Measurements from ENCODE around the gene MB21D2. TPM values are rescaled to one million over a fixed set of nuclear protein-coding genes. Genes with fewer than 3 reads are reported as not detected.
"Not testable (repeated sequence)": the region's sequence is repeated elsewhere in the genome, so short reads cannot be mapped to it uniquely, and the experiment has no call there.

The MB21D2 gene
- total RNA-seq, 8 experiments from 2014 or later: 1.6 to 25.3 (median 17.0) TPM

DNA sequence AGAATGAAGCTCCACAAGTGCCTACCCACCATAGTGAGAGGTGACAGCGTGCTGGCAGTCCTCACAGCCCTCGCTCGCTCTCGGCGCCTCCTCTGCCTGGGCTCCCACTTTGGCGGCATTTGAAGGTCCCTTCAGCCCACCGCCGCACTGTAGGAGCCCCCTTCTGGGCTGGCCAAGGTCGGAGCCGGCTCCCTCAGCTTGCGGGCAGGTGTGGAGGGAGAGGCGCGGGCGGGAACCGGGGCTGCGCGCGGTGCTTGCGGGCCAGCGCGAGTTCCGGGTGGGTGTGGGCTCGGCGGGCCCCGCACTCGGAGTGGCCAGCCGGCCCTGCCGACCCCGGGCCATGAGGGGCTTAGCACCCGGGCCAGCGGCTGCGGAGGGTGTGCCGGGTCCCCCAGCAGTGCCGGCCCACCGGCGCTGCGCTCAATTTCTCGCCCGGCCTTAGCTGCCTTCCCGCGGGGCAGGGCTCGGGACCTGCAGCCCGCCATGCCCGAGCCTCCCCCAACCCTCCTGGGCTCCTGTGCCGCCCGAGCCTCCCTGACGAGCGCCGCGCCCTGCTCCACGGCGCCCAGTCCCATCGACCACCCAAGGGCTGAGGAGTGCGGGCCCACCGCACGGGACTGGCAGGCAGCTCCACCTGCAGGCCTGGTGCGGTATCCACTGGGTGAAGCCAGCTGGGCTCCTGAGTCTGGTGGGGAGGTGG, 128.7 kb downstream of the MB21D2 start:
- H3K27ac ChIP-seq; H3K4me3 ChIP-seq; H3K4me1 ChIP-seq (replicated peaks in 1 of 2); ATAC-seq (replicated peaks in 6 of 8): not testable (repeated sequence)
- in situ Hi-C loops (cut with MboI; ENCODE audit: low pct_unique_long_range_greater_than_20kb in 2 of 9, low sequenced_read_pairs in 9 of 9, unreplicated experiment in 9 of 9): loop anchor here in 2 of 9 experiments (25.0 kb wide), 2 partner anchors 227 to 327 kb away; no protein-coding TSS in a partner anchor
- WGBS, 10 experiments: 93 to 100% (median 100%) methylated on average over 1 to 14 of the region's 57 CpGs; no CpG with 5 or more reads in 7 of the 10 experiments

DNA sequence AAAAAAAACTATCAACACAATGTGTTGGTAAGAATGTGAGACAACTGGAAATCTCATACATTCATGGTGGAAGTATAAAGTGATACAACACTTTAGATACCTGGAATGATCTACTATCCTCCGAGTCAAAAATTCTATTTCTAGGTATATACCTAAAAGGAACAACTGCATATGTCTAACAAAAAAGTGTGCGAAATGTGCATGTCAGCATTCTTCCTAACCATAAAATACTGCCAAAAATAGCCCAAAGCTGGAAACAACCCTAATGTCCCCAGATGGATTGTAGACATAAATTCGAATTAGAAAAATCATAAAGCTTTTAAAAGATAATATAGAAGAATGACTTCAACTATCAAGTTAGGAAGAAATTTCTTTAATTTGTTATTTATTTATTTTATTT, 139.1 kb downstream of the MB21D2 start:
- 36 to 90% (median 74%) methylated on average over 1 to 3 of the region's 3 CpGs for WGBS, 10 experiments

DNA sequence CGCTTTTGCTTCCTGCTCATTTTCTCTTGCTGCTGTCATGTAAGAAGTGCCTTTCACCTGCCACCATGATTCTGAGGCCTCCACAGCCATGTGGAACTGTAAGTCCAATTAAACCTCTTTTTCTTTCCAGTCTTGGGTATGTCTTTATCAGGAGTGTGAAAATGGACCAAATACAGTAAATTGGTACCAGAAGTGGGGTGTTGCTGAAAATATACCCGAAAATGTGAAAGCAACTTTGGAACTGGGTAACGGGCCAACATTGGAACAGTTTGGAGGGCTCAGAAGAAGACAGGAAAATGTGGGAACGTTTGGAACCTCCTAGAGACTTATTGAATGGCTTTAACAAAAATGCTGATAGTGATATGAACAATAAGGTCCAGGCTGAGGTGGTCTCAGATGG, 143.3 kb downstream of the MB21D2 start:
- not testable (repeated sequence) for H3K4me1 ChIP-seq (replicated peaks in 1 of 2); H3K27ac ChIP-seq; H3K4me3 ChIP-seq; ATAC-seq (replicated peaks in 6 of 8)
- in situ Hi-C loops (cut with MboI; ENCODE audit: low pct_unique_long_range_greater_than_20kb in 2 of 9, low sequenced_read_pairs in 9 of 9, unreplicated experiment in 9 of 9): loop anchor here in 2 of 9 experiments (10.0 to 25.0 kb wide), 2 partner anchors 210 to 312 kb away; no protein-coding TSS in a partner anchor
- WGBS, 10 experiments: 0 to 100% (median 58%) methylated on average over 1 to 4 of the region's 4 CpGs; no CpG with 5 or more reads in 2 of the 10 experiments

More for the DNA sequence above, 139.1 kb downstream of the MB21D2 start:
- Histone ChIP-seq H3K4me3 (no peak overlapping the region), H3K4me1 (replicated peaks in 1 of 2) (no peaks in the 10 kb centered on the region), H3K27ac (no peak overlapping the region)
- no peak for ATAC-seq (replicated peaks in 6 of 8)
- in situ Hi-C loops (cut with MboI; ENCODE audit: low pct_unique_long_range_greater_than_20kb in 2 of 9, low sequenced_read_pairs in 9 of 9, unreplicated experiment in 9 of 9): loop anchor here in 3 of 9 experiments (10.0 to 25.0 kb wide), 3 partner anchors 214 to 316 kb away; no protein-coding TSS in a partner anchor

DNA sequence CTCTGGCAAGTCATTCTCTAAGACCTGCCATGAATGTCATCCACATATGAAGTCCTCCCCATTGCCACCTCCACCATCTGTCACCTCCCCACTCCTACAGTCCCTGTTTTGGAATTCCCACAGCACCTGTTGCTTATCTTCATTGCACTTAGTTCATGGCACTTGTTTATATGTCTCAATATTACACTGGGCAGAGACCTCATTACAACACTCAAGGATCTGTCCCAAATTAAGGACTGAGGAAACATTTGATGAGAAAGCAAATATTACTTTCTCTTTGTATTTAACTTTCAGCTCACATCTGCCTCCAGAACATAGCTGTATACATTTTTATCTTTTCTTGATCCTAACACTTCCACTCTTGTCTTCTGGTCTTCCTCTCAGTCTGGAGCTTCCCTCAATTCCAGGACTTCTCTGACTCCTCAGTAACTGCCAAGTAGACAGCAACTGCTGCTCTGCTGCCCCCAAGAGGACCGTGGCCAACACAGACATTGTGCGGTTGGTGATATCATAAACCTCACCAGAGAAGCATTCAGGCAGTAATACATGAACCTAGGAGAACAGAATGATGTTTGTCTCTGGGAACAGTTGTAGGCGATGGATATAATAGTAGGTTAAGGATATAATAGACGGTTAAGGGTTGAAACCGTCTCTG, 145.3 kb downstream of the MB21D2 start:
- Histone ChIP-seq H3K4me3 (no peak overlapping the region), H3K27ac (no peak overlapping the region), H3K4me1 (replicated peaks in 1 of 2) (no peaks in the 10 kb centered on the region)
- in situ Hi-C loops (cut with MboI; ENCODE audit: low pct_unique_long_range_greater_than_20kb in 2 of 9, low sequenced_read_pairs in 9 of 9, unreplicated experiment in 9 of 9): loop anchor here in 2 of 9 experiments (10.0 to 25.0 kb wide), 2 partner anchors 208 to 310 kb away; no protein-coding TSS in a partner anchor
- peak in 4 of 8 experiments; percentile 52 to 100 (median 100) for ATAC-seq (replicated peaks in 6 of 8)
- 0 to 80% (median 46%) methylated on average over 1 to 5 of the region's 5 CpGs for WGBS, 10 experiments

DNA sequence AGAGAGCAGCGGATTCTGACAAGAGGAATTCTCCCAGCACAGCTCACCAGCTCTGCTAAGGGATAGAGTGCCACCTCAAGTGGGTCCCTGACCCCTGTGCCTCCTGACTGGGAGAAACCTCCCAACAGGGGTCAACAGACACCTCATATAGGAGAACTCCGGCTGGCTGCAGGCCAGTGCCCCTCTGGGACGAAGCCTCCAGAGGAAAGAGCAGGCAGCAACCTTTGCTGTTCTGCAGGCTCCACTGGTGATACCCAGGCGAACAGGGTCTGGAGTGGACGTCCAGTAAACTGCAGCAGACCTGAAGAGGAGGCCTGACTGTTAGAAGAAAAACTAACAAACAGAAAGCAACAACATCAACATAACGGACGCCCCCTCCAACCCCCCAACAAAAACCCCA, 159.0 kb downstream of the MB21D2 start:
- Histone ChIP-seq H3K27ac (no peak overlapping the region), H3K4me3 (no peak overlapping the region), H3K4me1 (replicated peaks in 1 of 2) (no peaks in the 10 kb centered on the region)
- WGBS, 10 experiments: 21 to 100% (median 72%) methylated on average over 2 to 6 of the region's 7 CpGs; no CpG with 5 or more reads in 3 of the 10 experiments
- no peak for ATAC-seq (replicated peaks in 6 of 8)
- in situ Hi-C loops (cut with MboI; ENCODE audit: low pct_unique_long_range_greater_than_20kb in 2 of 9, low sequenced_read_pairs in 9 of 9, unreplicated experiment in 9 of 9): loop anchor here in 2 of 9 experiments (25.0 kb wide), 1 partner anchor 296 kb away; no protein-coding TSS in a partner anchor

DNA sequence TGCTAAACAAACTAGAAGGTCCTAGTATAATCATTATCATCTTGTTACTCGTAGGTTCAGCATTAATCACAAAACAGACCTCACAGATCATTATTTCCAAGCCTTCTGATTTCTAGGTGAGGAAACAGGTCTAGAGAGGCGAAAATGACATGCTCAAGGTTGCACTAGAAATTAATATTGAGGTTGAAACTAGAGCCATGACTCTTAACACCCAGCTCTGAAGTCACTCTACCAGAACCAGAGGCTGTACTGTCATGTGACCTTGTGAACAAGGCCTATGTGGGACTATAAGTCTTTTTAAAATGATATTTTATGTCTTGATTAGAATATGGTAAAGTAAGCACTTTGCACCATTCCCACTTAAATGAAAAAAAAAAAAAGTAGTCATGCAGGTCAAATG, 166.5 kb downstream of the MB21D2 start:
- in situ Hi-C loops (cut with MboI; ENCODE audit: low pct_unique_long_range_greater_than_20kb in 2 of 9, low sequenced_read_pairs in 9 of 9, unreplicated experiment in 9 of 9): loop anchor here in 2 of 9 experiments (25.0 kb wide), 1 partner anchor 289 kb away; no protein-coding TSS in a partner anchor
- Histone ChIP-seq H3K4me3 (no peak overlapping the region), H3K27ac (no peak overlapping the region), H3K4me1 (replicated peaks in 1 of 2) (no peaks in the 10 kb centered on the region)
- ATAC-seq (replicated peaks in 6 of 8): no peak
- 0 to 93% (median 50%) methylated on average over 1 to 2 of the region's 2 CpGs; no CpG with 5 or more reads in 3 of the 10 experiments for WGBS, 10 experiments

DNA sequence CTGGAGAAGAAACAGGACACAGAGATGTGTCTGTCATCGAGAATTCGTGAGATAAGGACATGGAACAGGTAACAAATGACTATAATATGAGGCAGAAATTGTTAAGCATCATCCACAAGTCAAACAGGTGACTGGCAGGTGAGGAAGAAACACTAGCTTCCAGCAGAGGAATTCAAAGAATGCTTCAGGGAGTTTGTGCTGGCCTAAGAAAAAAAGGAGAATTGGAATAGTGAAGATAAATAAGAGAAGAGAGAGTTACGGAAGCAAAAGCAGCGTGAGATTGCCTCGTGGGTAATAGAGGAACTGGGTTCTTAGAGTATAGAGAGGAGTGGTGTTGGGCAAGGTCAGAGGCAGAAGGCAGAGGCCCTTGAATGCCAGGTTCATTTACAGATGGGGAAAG, 167.5 kb downstream of the MB21D2 start:
- Histone ChIP-seq H3K27ac (no peak overlapping the region), H3K4me3 (no peak overlapping the region), H3K4me1 (replicated peaks in 1 of 2) (no peaks in the 10 kb centered on the region)
- in situ Hi-C loops (cut with MboI; ENCODE audit: low pct_unique_long_range_greater_than_20kb in 2 of 9, low sequenced_read_pairs in 9 of 9, unreplicated experiment in 9 of 9): loop anchor here in 2 of 9 experiments (25.0 kb wide), 1 partner anchor 288 kb away; no protein-coding TSS in a partner anchor
- 20 to 94% (median 65%) methylated on average over 1 to 5 of the region's 5 CpGs for WGBS, 10 experiments
- no peak for ATAC-seq (replicated peaks in 6 of 8)

DNA sequence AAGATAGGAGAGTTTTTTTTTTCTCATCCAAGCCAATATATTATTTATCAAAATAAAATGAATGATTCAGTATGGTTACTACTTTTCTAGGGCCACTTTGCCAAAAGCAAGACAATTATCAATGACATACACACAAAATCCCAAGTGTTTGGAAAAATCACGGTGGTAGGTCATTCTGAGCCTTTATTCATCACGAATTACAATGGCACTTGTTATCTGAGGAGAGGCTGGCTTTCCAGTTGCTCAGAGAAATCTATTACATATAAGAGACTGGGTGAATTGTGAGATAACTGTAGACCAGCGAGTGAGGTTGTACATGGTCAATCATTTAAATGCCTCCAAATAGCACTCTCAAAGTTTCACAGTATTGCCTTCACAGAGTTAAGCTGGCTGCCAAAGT, 169.9 kb downstream of the MB21D2 start:
- in situ Hi-C loops (cut with MboI; ENCODE audit: low pct_unique_long_range_greater_than_20kb in 2 of 9, low sequenced_read_pairs in 9 of 9, unreplicated experiment in 9 of 9): no loop called here
- no peak overlapping the region for H3K27ac ChIP-seq
- no peaks in the 10 kb centered on the region for H3K4me1 ChIP-seq (replicated peaks in 1 of 2)
- ATAC-seq (replicated peaks in 6 of 8): no peak
- 0 to 100% (median 39%) methylated on average over 1 to 3 of the region's 3 CpGs; no CpG with 5 or more reads in 2 of the 10 experiments for WGBS, 10 experiments
- no peak overlapping the region for H3K4me3 ChIP-seq

DNA sequence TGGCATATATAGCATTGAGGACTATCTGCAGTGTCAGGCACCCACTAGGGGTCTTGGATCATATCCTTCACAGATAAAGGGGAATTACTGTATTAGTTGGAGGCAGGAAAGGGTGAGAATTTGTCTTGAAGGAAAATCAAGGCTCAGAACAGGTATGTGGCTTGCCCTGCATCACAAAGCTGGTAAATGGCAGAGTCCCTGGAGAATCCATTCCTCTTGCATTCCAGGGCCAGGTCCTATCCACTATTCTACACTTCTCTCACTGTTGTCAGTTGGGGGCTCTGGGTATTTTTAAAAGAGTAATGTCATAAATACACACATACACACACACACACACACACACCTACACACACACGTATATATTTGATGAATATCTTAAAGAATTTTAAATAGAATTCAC, 170.5 kb downstream of the MB21D2 start:
- H3K4me3 ChIP-seq: no peak overlapping the region
- no peak overlapping the region for H3K27ac ChIP-seq
- no peak for ATAC-seq (replicated peaks in 6 of 8)
- WGBS, 10 experiments: 0 to 40% (median 17%) methylated on average over 1 of the region's 1 CpG; no CpG with 5 or more reads in 7 of the 10 experiments
- H3K4me1 ChIP-seq (replicated peaks in 1 of 2): no peaks in the 10 kb centered on the region
- in situ Hi-C loops (cut with MboI; ENCODE audit: low pct_unique_long_range_greater_than_20kb in 2 of 9, low sequenced_read_pairs in 9 of 9, unreplicated experiment in 9 of 9): no loop called here

Other genes starting within 250 kb of the MB21D2 start
- 100 to 1,000 TPM in 2 of 8 experiments, 10 to 100 TPM in 5, 1 to 10 TPM in 1; 8.2 to 173 (median 21.6) TPM for gene FGF12, start 190.3 kb downstream of the MB21D2 start, total RNA-seq

All from motor neuron (in vitro differentiated cells).